SK-N-MC (cell line): ENCODE measurements around the gene S100A2.

Experiments used
- EZH2 ChIP-seq: fragments of 200-600 bp; sonication (generic); IDR thresholded peaks from one replicate; pipeline ENCODE4 v1.6.1; 2017; ENCODE audit warnings: antibody characterized with exemption
- FOXP2 ChIP-seq: optimal IDR thresholded peaks from 2 replicates; pipeline ENCODE3; 2011; ENCODE audit warnings: mild to moderate bottlenecking, moderate library complexity; ENCODE audit not compliant: insufficient read depth; ENCODE audit errors: extremely low read length, control extremely low read depth
- POLR2AphosphoS5 ChIP-seq: IDR thresholded peaks from 2 replicates; pipeline ENCODE4 v1.6.1; 2012; ENCODE audit warnings: mild to moderate bottlenecking, low read depth, low read length, borderline replicate concordance

DNA sequence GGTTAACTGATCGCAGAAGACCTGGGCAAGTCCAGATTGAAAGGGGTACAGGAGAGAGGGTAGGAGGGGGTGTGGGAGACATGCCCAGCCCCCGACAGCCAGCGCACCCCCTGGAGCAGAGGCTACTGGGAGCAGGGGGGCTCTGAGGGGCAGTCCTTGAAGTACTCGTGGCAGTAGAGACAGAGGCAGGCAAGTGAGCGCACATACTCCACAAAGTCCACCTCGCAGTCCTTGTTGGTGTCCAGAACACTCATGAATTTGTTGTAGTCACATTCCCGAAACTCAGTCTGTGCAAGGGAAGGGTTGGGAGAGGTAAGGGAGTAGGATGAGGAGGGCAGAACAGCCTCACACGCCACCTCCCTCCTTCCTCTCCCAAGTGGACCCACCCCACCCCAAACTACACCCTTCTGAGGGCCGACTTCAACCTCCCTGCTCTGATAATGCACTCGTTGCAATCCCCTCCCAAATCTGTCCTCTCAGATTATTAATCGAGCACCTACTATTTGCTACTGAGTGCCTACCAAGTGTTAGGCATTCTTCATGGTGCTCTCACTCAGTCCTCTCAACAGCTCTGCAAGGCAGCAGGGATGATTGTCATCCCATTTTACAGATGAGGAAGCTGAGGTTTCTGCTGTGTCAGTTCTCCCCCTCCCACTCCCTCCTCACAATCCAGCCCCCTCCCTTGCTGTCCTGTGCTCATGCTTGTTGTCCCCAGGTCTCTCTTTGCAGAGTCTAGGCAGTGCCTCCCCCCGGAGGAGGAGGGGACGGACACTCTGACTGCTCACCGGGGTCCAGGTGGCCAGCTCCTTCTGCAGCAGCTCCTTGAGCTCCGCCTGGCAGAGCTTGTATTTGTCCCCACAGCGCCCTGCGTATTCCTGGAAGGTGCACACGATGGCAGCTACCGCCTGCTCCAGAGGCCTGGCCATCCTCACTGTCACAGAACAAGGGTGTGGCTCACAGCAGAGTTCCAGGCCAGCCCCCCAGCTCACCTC is 17.8 kb downstream of the S100A2 start:
- TF ChIP-seq POLR2AphosphoS5 = no peak
- no peak for TF ChIP-seq EZH2
- TF ChIP-seq FOXP2 = no peak
